ENCODE measurements around the gene ZNF318.
"Not testable (repeated sequence)": the region's sequence is repeated elsewhere in the genome, so short reads cannot be mapped to it uniquely, and the experiment has no call there.

The ZNF318 gene

GRCh38 chr6:43347444-43347843 lies 22.0 kb downstream of the ZNF318 start:
- H3K4me3 ChIP-seq (ENCODE audit: low read depth, low read length): no peak overlapping the region
- no peak for DNase-seq (ENCODE audit: low read depth)
- no peak for TF ChIP-seq CTCF (IDR thresholded peaks at IDR 0.05; ENCODE audit: control insufficient read depth, extremely low read depth, insufficient read depth)

GRCh38 chr6:43347021-43347420 lies 22.4 kb downstream of the ZNF318 start:
- TF ChIP-seq CTCF (IDR thresholded peaks at IDR 0.05; ENCODE audit: control insufficient read depth, extremely low read depth, insufficient read depth): no peak
- no peak for DNase-seq (ENCODE audit: low read depth)
- no peak overlapping the region for H3K4me3 ChIP-seq (ENCODE audit: low read depth, low read length)

GRCh38 chr6:43346243-43346642 lies 23.2 kb downstream of the ZNF318 start:
- DNase-seq (ENCODE audit: low read depth); H3K4me3 ChIP-seq (ENCODE audit: low read depth, low read length): not testable (repeated sequence)

GRCh38 chr6:43339168-43339567 lies 30.3 kb downstream of the ZNF318 start:
- no peak overlapping the region for H3K4me3 ChIP-seq (ENCODE audit: low read depth, low read length)
- no peak for TF ChIP-seq CTCF (IDR thresholded peaks at IDR 0.05; ENCODE audit: control insufficient read depth, extremely low read depth, insufficient read depth)
- no peak for DNase-seq (ENCODE audit: low read depth)

- DNase-seq (ENCODE audit: low read depth): no peak
- no peak overlapping the region for H3K4me3 ChIP-seq (ENCODE audit: low read depth, low read length)
- TF ChIP-seq CTCF (IDR thresholded peaks at IDR 0.05; ENCODE audit: control insufficient read depth, extremely low read depth, insufficient read depth): no peak
Observed at GRCh38 chr6:43338243-43338642, 31.2 kb downstream of the ZNF318 start.

- no peak overlapping the region for H3K4me3 ChIP-seq (ENCODE audit: low read depth, low read length)
- DNase-seq (ENCODE audit: low read depth): no peak
- no peak for TF ChIP-seq CTCF (IDR thresholded peaks at IDR 0.05; ENCODE audit: control insufficient read depth, extremely low read depth, insufficient read depth)
Observed at GRCh38 chr6:43336382-43336781, 33.1 kb downstream of the ZNF318 start.

GRCh38 chr6:43335469-43335868 lies 34.0 kb downstream of the ZNF318 start:
- H3K4me3 ChIP-seq (ENCODE audit: low read depth, low read length): no peak overlapping the region
- DNase-seq (ENCODE audit: low read depth): peak; percentile 55
- no peak for TF ChIP-seq CTCF (IDR thresholded peaks at IDR 0.05; ENCODE audit: control insufficient read depth, extremely low read depth, insufficient read depth)
